Uterus (tissue), 2 donors: Measurements from ENCODE around the gene GPATCH3.

Experiments used
- CTCF ChIP-seq, 4 experiments: fragments of 200-600 bp in 2 of 4; fragments of 450-650 bp in 2 of 4; sonication (generic) in 2 of 4; IDR thresholded peaks; one replicate each; pipeline ENCODE4 v1.5.1; 2016 to 2019; ENCODE audit warnings: antibody characterized with exemption in 4 of 4, mild to moderate bottlenecking in 2 of 4, moderate library complexity in 1 of 4
- POLR2A ChIP-seq, 2 donors: fragments of 450-650 bp; IDR thresholded peaks; one replicate each; pipeline ENCODE4 v1.6.1; 2016; ENCODE audit warnings: antibody characterized with exemption in 2 of 2, mild to moderate bottlenecking in 1 of 2, moderate library complexity in 1 of 2

GRCh38 chr1:26900815-26901511 lies 696 bp upstream of the GPATCH3 start:
- TF ChIP-seq CTCF (IDR thresholded peaks at IDR 0.05) (no peak), POLR2A (IDR thresholded peaks at IDR 0.05) (no peak)
